ENCODE data around the gene C12orf56. TPM values are rescaled to one million over a fixed set of nuclear protein-coding genes. Genes with fewer than 3 reads are reported as not detected.
"Not testable (repeated sequence)": the region's sequence is repeated elsewhere in the genome, so short reads cannot be mapped to it uniquely, and the experiment has no call there.

Gene C12orf56
- total RNA-seq, 1 experiment from 2014 or later, result 9.3 TPM

DNA sequence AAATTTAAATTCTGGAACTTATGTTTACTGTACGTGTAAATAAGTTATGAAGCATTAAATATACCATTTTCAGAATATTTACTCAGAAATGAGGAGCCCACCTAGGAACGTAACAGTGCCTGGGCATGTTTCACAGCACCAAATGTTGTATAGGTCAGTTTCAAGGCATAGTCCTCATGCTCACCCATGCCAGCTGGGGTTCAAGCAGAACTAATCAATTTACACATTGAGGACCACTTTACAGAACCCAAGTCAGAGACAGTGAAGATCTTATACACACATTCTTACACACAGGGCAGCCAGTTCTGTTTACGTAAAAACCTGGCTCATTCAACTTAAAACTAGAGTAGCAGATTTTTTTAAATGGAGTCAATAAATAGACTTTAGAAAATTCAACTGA lies 170.5 kb downstream of the C12orf56 start:
- peaks cover 12% of the 10 kb centered on the region; the same call in 1 of the 2 replicates for H3K4me1 ChIP-seq
- DNase-seq, result no peak
- BruUV-seq (replicated peaks), result no TSS peak
- Mint-ChIP-seq H3K4me1 (ENCODE audit: low read depth, unreplicated experiment) (peaks cover 17% of the 10 kb centered on the region), H3K4me3 (ENCODE audit: unreplicated experiment) (no peak overlapping the region), H3K36me3 (ENCODE audit: insufficient read depth, unreplicated experiment) (peaks cover 19% of the 10 kb centered on the region), H3K27me3 (ENCODE audit: insufficient read depth, unreplicated experiment) (no peaks in the 10 kb centered on the region), H3K9me3 (ENCODE audit: unreplicated experiment) (no peaks in the 10 kb centered on the region), H3K27ac (ENCODE audit: unreplicated experiment) (no peak overlapping the region)
- no peaks in the 10 kb centered on the region for H3K36me3 ChIP-seq (ENCODE audit: control insufficient read depth, insufficient read depth, low read length)
- no peak overlapping the region for H3K4me3 ChIP-seq (ENCODE audit: low read depth, low read length)
- no peaks in the 10 kb centered on the region for H3K27me3 ChIP-seq (replicated peaks; ENCODE audit: control insufficient read depth, insufficient read depth, low read length)
- no peaks in the 10 kb centered on the region for H3K9me3 ChIP-seq
- POLR2A ChIA-PET, result no interaction called here
- CTCF ChIA-PET, result no interaction called here
- TF ChIP-seq, protein P1, sequence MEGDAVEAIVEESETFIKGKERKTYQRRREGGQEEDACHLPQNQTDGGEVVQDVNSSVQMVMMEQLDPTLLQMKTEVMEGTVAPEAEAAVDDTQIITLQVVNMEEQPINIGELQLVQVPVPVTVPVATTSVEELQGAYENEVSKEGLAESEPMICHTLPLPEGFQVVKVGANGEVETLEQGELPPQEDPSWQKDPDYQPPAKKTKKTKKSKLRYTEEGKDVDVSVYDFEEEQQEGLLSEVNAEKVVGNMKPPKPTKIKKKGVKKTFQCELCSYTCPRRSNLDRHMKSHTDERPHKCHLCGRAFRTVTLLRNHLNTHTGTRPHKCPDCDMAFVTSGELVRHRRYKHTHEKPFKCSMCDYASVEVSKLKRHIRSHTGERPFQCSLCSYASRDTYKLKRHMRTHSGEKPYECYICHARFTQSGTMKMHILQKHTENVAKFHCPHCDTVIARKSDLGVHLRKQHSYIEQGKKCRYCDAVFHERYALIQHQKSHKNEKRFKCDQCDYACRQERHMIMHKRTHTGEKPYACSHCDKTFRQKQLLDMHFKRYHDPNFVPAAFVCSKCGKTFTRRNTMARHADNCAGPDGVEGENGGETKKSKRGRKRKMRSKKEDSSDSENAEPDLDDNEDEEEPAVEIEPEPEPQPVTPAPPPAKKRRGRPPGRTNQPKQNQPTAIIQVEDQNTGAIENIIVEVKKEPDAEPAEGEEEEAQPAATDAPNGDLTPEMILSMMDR (IDR thresholded peaks at IDR 0.05; ENCODE audit: insufficient read depth in 1 of 2, low read depth in 1 of 2, low read length in 1 of 2, severe bottlenecking in 1 of 2, unreplicated experiment in 1 of 2), result no peak
- intact Hi-C loops (cut with micrococcal nuclease; ENCODE audit: unreplicated experiment), result no loop called here

DNA sequence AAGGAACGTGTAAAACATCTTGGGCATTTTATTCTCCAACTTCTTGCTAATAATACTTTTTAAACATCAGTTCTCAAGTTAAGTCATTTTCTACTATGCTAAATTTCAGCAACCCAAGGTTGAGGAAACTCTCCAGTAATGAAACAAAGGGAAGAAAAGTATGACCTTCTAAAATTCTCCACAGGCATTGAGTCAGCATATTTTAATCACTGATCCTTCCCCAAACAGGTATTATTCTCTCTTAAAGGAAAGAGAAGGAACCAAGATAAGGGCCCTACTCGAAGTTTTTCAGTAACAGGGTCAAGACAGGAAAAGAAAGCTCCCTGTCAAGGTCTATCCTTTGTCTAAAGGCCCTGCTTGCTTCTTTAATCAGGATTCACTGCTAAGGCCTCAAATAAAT lies 171.4 kb downstream of the C12orf56 start:
- TF ChIP-seq, protein P1 (IDR thresholded peaks at IDR 0.05; ENCODE audit: insufficient read depth in 1 of 2, low read depth in 1 of 2, low read length in 1 of 2, severe bottlenecking in 1 of 2, unreplicated experiment in 1 of 2), result no peak
- CTCF ChIA-PET, result no interaction called here
- no peak for DNase-seq

DNA sequence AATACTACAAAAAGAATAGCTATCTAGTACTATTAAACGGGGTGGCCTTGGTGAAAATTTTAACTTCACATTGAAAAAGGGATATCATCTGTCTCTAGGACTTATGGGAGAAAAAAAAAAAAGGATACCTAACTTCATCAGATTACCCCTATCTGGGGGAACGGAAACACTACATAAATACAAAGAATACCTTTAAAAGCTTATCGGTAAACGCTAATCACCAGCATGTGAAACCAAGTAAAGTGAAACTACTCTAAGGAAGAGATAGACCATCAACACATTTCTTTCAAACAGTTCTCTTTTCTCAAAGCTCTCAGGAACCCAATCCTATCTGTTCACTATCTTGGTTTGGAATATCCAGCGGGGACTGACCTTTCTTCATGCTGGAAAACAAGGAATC lies 172.0 kb downstream of the C12orf56 start:
- ChIA-PET POLR2A (interaction anchor here (0.6 kb wide), 1 partner anchor 21 kb away, joined by 3 read pairs; no protein-coding TSS in a partner anchor), CTCF (no interaction called here)
- Mint-ChIP-seq H3K36me3 (ENCODE audit: insufficient read depth, unreplicated experiment) (peaks cover 19% of the 10 kb centered on the region), H3K4me3 (ENCODE audit: unreplicated experiment) (no peak overlapping the region), H3K4me1 (ENCODE audit: low read depth, unreplicated experiment) (peaks cover 17% of the 10 kb centered on the region), H3K27ac (ENCODE audit: unreplicated experiment) (no peak overlapping the region), H3K9me3 (ENCODE audit: unreplicated experiment) (no peaks in the 10 kb centered on the region), H3K27me3 (ENCODE audit: insufficient read depth, unreplicated experiment) (no peaks in the 10 kb centered on the region)
- TF ChIP-seq, protein P1 (IDR thresholded peaks at IDR 0.05; ENCODE audit: insufficient read depth in 1 of 2, low read depth in 1 of 2, low read length in 1 of 2, severe bottlenecking in 1 of 2, unreplicated experiment in 1 of 2), result no peak
- H3K4me1 ChIP-seq, result peaks cover 12% of the 10 kb centered on the region; the same call in 1 of the 2 replicates
- intact Hi-C loops (cut with micrococcal nuclease; ENCODE audit: unreplicated experiment), result no loop called here
- no peak overlapping the region for H3K4me3 ChIP-seq (ENCODE audit: low read depth, low read length)
- no peaks in the 10 kb centered on the region for H3K27me3 ChIP-seq (replicated peaks; ENCODE audit: control insufficient read depth, insufficient read depth, low read length)
- H3K36me3 ChIP-seq (ENCODE audit: control insufficient read depth, insufficient read depth, low read length), result no peaks in the 10 kb centered on the region
- no TSS peak for BruUV-seq (replicated peaks)
- DNase-seq, result no peak
- H3K9me3 ChIP-seq, result no peaks in the 10 kb centered on the region

More for the DNA sequence above, 171.4 kb downstream of the C12orf56 start:
- Mint-ChIP-seq H3K36me3 (ENCODE audit: insufficient read depth, unreplicated experiment) (peaks cover 19% of the 10 kb centered on the region), H3K9me3 (ENCODE audit: unreplicated experiment) (no peaks in the 10 kb centered on the region), H3K27ac (ENCODE audit: unreplicated experiment) (no peak overlapping the region), H3K4me3 (ENCODE audit: unreplicated experiment) (no peak overlapping the region), H3K27me3 (ENCODE audit: insufficient read depth, unreplicated experiment) (no peaks in the 10 kb centered on the region), H3K4me1 (ENCODE audit: low read depth, unreplicated experiment) (peaks cover 17% of the 10 kb centered on the region)
- no peaks in the 10 kb centered on the region for H3K36me3 ChIP-seq (ENCODE audit: control insufficient read depth, insufficient read depth, low read length)
- BruUV-seq (replicated peaks), result no TSS peak
- POLR2A ChIA-PET, result no interaction called here
- H3K9me3 ChIP-seq, result no peaks in the 10 kb centered on the region
- peaks cover 12% of the 10 kb centered on the region; the same call in 1 of the 2 replicates for H3K4me1 ChIP-seq
- no peaks in the 10 kb centered on the region for H3K27me3 ChIP-seq (replicated peaks; ENCODE audit: control insufficient read depth, insufficient read depth, low read length)
- intact Hi-C loops (cut with micrococcal nuclease; ENCODE audit: unreplicated experiment), result no loop called here
- no peak overlapping the region for H3K4me3 ChIP-seq (ENCODE audit: low read depth, low read length)

DNA sequence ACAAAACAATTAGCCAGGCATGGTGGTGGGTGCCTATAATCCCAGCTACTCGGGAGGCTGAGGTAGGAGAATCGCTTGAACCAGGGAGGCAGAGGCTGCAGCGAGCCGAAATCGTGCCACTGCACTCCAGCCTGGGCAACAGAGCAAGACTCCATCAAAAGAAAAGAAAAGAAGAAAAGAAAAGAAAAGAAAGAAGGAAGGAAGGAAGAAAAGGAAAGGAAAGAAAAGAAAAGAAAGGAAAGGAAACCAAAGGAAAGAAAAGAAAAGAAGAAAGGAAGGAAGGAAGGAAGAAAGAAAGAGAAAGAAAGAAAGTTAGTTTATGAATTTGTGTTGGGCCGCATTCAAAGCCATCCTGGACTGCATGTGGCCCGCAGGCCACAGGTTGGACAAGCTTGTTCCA lies 172.9 kb downstream of the C12orf56 start:
- Mint-ChIP-seq H3K36me3 (ENCODE audit: insufficient read depth, unreplicated experiment) (peaks cover 19% of the 10 kb centered on the region), H3K4me1 (ENCODE audit: low read depth, unreplicated experiment) (peaks cover 17% of the 10 kb centered on the region)
- H3K27me3 ChIP-seq (replicated peaks; ENCODE audit: control insufficient read depth, insufficient read depth, low read length); H3K27me3 Mint-ChIP-seq (ENCODE audit: insufficient read depth, unreplicated experiment); H3K27ac Mint-ChIP-seq (ENCODE audit: unreplicated experiment); H3K36me3 ChIP-seq (ENCODE audit: control insufficient read depth, insufficient read depth, low read length); POLR2A ChIA-PET; DNase-seq; H3K4me3 Mint-ChIP-seq (ENCODE audit: unreplicated experiment); H3K4me3 ChIP-seq (ENCODE audit: low read depth, low read length); H3K9me3 ChIP-seq; intact Hi-C loops (cut with micrococcal nuclease; ENCODE audit: unreplicated experiment); BruUV-seq (replicated peaks); CTCF ChIA-PET; H3K9me3 Mint-ChIP-seq (ENCODE audit: unreplicated experiment): not testable (repeated sequence)
- peaks cover 12% of the 10 kb centered on the region; the same call in 1 of the 2 replicates for H3K4me1 ChIP-seq

Measured in Caco-2 (cell line).